ENCODE data around the gene PARD6G. TPM values are rescaled to one million over a fixed set of nuclear protein-coding genes. Genes with fewer than 3 reads are reported as not detected.

PARD6G gene
- total and polyA plus RNA-seq, 2 experiments from 2014 or later, result 6.9 to 18.5 TPM

DNA sequence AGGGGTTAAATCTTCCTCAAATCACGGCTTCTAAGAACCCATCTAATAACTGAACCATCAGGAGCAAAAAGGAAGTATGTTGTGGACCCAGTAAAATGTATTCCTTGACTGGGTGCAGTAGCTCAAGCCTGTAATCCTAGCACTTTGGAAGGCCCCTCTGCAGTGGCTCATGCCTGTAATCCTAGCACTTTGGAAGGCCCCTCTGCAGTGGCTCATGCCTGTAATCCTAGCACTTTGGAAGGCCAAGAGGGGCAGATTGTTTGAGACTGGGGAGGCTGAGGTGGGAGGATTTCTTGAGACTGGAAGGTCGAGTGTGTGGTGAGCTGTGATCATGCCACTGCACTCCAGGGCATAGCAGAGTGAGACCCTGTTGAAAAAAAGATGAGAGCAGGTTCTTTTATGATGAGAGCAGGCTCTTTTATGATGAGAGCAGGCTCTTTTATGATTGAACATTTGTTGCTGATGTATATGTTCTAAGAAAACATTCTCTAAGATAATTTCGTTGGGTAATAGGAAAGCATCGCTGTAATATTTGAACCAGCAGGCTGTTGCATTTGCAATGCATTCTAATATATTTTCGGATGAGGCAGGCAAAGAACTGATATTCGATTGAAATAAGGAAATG is 3.5 kb upstream of the PARD6G start:
- H3K9me2 ChIP-seq (ENCODE audit: insufficient read depth), result no peaks in the 10 kb centered on the region; the same call in 1 of the 2 replicates
- no peak overlapping the region for H3K4me2 ChIP-seq
- H3K79me2 ChIP-seq (replicated peaks; ENCODE audit: insufficient read depth), result no peaks in the 10 kb centered on the region
- no peak overlapping the region for H3K4me3 ChIP-seq
- H3F3A ChIP-seq (replicated peaks; ENCODE audit: low read depth), result no peaks in the 10 kb centered on the region
- H3K27ac ChIP-seq (ENCODE audit: low read depth), result no peak overlapping the region
- no peak for DNase-seq (ENCODE audit: low spot score)
- H3K4me1 Mint-ChIP-seq, result no peaks in the 10 kb centered on the region
- no peak for ATAC-seq
- no peak overlapping the region for H3K4me3 Mint-ChIP-seq
- H3K36me3 Mint-ChIP-seq (ENCODE audit: low read depth), result 0 out of 3 replicates have a peak, but pooled peaks cover 4% of the 10 kb centered on the region
- peaks cover 13% of the 10 kb centered on the region for H3K27me3 Mint-ChIP-seq (ENCODE audit: insufficient read depth, low read depth, poor library complexity)
- H3K27me3 ChIP-seq (ENCODE audit: insufficient read depth), result peaks cover 8% of the 10 kb centered on the region
- no peaks in the 10 kb centered on the region for H3K36me3 ChIP-seq (ENCODE audit: insufficient read depth)
- peaks cover 25% of the 10 kb centered on the region for H3K9me3 Mint-ChIP-seq
- TF ChIP-seq, protein P1, sequence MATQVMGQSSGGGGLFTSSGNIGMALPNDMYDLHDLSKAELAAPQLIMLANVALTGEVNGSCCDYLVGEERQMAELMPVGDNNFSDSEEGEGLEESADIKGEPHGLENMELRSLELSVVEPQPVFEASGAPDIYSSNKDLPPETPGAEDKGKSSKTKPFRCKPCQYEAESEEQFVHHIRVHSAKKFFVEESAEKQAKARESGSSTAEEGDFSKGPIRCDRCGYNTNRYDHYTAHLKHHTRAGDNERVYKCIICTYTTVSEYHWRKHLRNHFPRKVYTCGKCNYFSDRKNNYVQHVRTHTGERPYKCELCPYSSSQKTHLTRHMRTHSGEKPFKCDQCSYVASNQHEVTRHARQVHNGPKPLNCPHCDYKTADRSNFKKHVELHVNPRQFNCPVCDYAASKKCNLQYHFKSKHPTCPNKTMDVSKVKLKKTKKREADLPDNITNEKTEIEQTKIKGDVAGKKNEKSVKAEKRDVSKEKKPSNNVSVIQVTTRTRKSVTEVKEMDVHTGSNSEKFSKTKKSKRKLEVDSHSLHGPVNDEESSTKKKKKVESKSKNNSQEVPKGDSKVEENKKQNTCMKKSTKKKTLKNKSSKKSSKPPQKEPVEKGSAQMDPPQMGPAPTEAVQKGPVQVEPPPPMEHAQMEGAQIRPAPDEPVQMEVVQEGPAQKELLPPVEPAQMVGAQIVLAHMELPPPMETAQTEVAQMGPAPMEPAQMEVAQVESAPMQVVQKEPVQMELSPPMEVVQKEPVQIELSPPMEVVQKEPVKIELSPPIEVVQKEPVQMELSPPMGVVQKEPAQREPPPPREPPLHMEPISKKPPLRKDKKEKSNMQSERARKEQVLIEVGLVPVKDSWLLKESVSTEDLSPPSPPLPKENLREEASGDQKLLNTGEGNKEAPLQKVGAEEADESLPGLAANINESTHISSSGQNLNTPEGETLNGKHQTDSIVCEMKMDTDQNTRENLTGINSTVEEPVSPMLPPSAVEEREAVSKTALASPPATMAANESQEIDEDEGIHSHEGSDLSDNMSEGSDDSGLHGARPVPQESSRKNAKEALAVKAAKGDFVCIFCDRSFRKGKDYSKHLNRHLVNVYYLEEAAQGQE (IDR thresholded peaks at IDR 0.05; ENCODE audit: unreplicated experiment), result no peak
- TF ChIP-seq ETS1 (IDR thresholded peaks at IDR 0.05) (no peak), ZNF114 (CRISPR knock-in tag; IDR thresholded peaks at IDR 0.05) (no peak), STAT1 (IDR thresholded peaks at IDR 0.05; ENCODE audit: unreplicated experiment) (no peak)
- no peak overlapping the region for H2AFZ ChIP-seq
- H4K20me1 ChIP-seq (replicated peaks; ENCODE audit: insufficient read depth), result no peaks in the 10 kb centered on the region
- no peaks in the 10 kb centered on the region for H3K4me1 ChIP-seq (ENCODE audit: insufficient read depth)
- no peak overlapping the region for H3K27ac Mint-ChIP-seq

DNA sequence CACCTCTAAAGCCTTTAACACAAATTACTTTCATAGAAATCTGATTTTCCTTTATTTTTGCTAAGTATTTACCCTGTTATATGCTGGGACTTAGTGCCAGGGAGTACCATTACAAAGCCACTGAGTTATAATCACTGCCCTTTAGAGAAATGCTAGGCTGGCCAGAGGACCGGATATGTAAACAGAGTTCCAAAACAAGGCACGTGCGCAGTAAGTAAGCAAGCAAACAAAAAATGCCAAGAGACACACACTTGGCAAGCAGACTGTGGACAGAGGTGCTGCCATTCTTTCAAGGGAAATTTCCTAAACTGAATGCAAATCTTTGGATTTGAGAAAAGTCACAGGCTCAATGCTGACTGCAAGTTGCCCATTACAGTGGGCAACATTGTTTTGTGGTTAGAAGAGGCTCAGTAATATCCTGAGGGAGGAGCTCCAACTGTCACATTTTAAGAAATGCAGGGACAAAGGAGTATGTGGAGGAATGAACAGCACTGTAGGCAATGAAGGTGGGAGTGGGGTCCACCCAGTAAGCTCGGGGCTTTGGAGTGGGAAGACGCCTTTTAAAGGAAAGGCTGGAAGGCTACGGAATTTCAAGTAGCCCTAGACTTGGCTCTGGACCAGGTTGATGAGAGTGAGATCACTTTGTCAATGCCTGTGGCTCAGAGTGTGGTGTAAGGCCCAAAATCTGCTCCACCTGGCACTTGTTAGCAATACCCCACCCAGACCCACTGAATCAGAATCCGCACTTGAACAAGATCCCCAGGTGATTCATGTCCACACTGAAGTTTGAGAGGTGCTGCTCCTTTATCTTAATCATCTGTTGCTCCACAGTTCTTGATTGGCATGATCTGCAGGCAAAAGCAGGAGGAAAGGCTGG is 2.1 kb upstream of the PARD6G start:
- H3K9me3 Mint-ChIP-seq, result peaks cover 11% of the 10 kb centered on the region
- Histone ChIP-seq H3K27me3 (ENCODE audit: insufficient read depth) (peaks cover 12% of the 10 kb centered on the region), H3K36me3 (ENCODE audit: insufficient read depth) (no peaks in the 10 kb centered on the region), H3K9me2 (ENCODE audit: insufficient read depth) (no peaks in the 10 kb centered on the region; the same call in 1 of the 2 replicates), H3K79me2 (replicated peaks; ENCODE audit: insufficient read depth) (no peaks in the 10 kb centered on the region), H3K4me1 (ENCODE audit: insufficient read depth) (no peaks in the 10 kb centered on the region), H4K20me1 (replicated peaks; ENCODE audit: insufficient read depth) (no peaks in the 10 kb centered on the region), H3F3A (replicated peaks; ENCODE audit: low read depth) (no peaks in the 10 kb centered on the region), H2AFZ (no peak overlapping the region), H3K4me2 (no peak overlapping the region), H3K4me3 (no peak overlapping the region), H3K27ac (ENCODE audit: low read depth) (no peak overlapping the region)
- H3K27me3 Mint-ChIP-seq (ENCODE audit: insufficient read depth, low read depth, poor library complexity), result peaks cover 16% of the 10 kb centered on the region
- H3K4me3 Mint-ChIP-seq, result no peak overlapping the region
- H3K27ac Mint-ChIP-seq, result no peak overlapping the region
- DNase-seq (ENCODE audit: low spot score), result no peak
- no peaks in the 10 kb centered on the region for H3K36me3 Mint-ChIP-seq (ENCODE audit: low read depth)
- H3K4me1 Mint-ChIP-seq, result peaks cover 3% of the 10 kb centered on the region; the same call in 1 of the 3 replicates
- ATAC-seq, result no peak
- TF ChIP-seq NANOG (IDR thresholded peaks at IDR 0.05; ENCODE audit: borderline replicate concordance) (no peak), CREB1 (CRISPR knock-in tag; IDR thresholded peaks at IDR 0.05; ENCODE audit: low read depth) (no peak), ETS1 (IDR thresholded peaks at IDR 0.05) (no peak), JUNB (IDR thresholded peaks at IDR 0.05; ENCODE audit: unreplicated experiment) (no peak), EZH2phosphoT487 (IDR thresholded peaks at IDR 0.05; ENCODE audit: unreplicated experiment) (no peak), ZNF331 (CRISPR knock-in tag; IDR thresholded peaks at IDR 0.05; ENCODE audit: low read depth) (no peak), STAT1 (IDR thresholded peaks at IDR 0.05; ENCODE audit: unreplicated experiment) (no peak)
- TF ChIP-seq, protein P2, sequence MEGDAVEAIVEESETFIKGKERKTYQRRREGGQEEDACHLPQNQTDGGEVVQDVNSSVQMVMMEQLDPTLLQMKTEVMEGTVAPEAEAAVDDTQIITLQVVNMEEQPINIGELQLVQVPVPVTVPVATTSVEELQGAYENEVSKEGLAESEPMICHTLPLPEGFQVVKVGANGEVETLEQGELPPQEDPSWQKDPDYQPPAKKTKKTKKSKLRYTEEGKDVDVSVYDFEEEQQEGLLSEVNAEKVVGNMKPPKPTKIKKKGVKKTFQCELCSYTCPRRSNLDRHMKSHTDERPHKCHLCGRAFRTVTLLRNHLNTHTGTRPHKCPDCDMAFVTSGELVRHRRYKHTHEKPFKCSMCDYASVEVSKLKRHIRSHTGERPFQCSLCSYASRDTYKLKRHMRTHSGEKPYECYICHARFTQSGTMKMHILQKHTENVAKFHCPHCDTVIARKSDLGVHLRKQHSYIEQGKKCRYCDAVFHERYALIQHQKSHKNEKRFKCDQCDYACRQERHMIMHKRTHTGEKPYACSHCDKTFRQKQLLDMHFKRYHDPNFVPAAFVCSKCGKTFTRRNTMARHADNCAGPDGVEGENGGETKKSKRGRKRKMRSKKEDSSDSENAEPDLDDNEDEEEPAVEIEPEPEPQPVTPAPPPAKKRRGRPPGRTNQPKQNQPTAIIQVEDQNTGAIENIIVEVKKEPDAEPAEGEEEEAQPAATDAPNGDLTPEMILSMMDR (conservative IDR thresholded peaks at IDR 0.05; ENCODE audit: low read depth in 2 of 2), result no peak
- TF ChIP-seq, protein P1 (IDR thresholded peaks at IDR 0.05; ENCODE audit: unreplicated experiment), result no peak
